ENCODE results near the gene CAMK2G. TPM values are rescaled to one million over a fixed set of nuclear protein-coding genes. Genes with fewer than 3 reads are reported as not detected.

The CAMK2G gene
- total and polyA plus RNA-seq, 3 experiments from 2014 or later: 8.1 to 17.5 (median 17.3) TPM

Other genes with a start within 250 kb of the CAMK2G start
- not detected for gene MYOZ1, start 233.1 kb downstream of the CAMK2G start, total RNA-seq
- gene MYOZ1, start 233.1 kb downstream of the CAMK2G start, polyA plus RNA-seq: not detected
- gene SYNPO2L, start 218.5 kb downstream of the CAMK2G start, total RNA-seq: not detected
- not detected for gene SYNPO2L, start 218.5 kb downstream of the CAMK2G start, polyA plus RNA-seq
- gene AGAP5, start 176.4 kb downstream of the CAMK2G start, total RNA-seq: 1 to 10 TPM; 7.4 to 8.6 TPM
- gene AGAP5, start 176.4 kb downstream of the CAMK2G start, polyA plus RNA-seq: 0.45 TPM
- gene SEC24C, start 130.2 kb downstream of the CAMK2G start, total RNA-seq: 10 to 100 TPM; 93.1 to 95.9 TPM
- gene SEC24C, start 130.2 kb downstream of the CAMK2G start, polyA plus RNA-seq: 70.3 TPM
- gene CHCHD1, start 92.5 kb downstream of the CAMK2G start, total RNA-seq: 10 to 100 TPM; 35.8 to 37.2 TPM
- 52.6 TPM for gene CHCHD1, start 92.5 kb downstream of the CAMK2G start, polyA plus RNA-seq
- gene ZSWIM8, start 88.9 kb downstream of the CAMK2G start, total RNA-seq: 10 to 100 TPM; 54.3 to 57.6 TPM
- gene ZSWIM8, start 88.9 kb downstream of the CAMK2G start, polyA plus RNA-seq: 26.0 TPM
- 10 to 100 TPM; 39.8 to 43.9 TPM for gene NDST2, start 63.0 kb downstream of the CAMK2G start, total RNA-seq
- 25.3 TPM for gene NDST2, start 63.0 kb downstream of the CAMK2G start, polyA plus RNA-seq
- 1 to 10 TPM; 1.2 to 1.6 TPM for gene PLAU, start 36.6 kb upstream of the CAMK2G start, total RNA-seq
- gene PLAU, start 36.6 kb upstream of the CAMK2G start, polyA plus RNA-seq: not detected
- gene VCL, start 123.6 kb upstream of the CAMK2G start, total RNA-seq: 10 to 100 TPM; 30.6 to 31.2 TPM
- gene VCL, start 123.6 kb upstream of the CAMK2G start, polyA plus RNA-seq: 43.7 TPM